Dermis blood vessel endothelial cell (primary cell): ENCODE results near the gene SPECC1. TPM values are rescaled to one million over a fixed set of nuclear protein-coding genes. Genes with fewer than 3 reads are reported as not detected.
"Not testable (repeated sequence)": the region's sequence is repeated elsewhere in the genome, so short reads cannot be mapped to it uniquely, and the experiment has no call there.

ENCODE experiments used
- DNase-seq: peaks from one replicate; pipeline ENCODE4 v3.0.0; 2010
- total RNA-seq: library from RNA; depleted of rRNA; stranded (reverse); fragments of >200 nt; gene quantifications from 2 replicates; pipeline ENCODE4 v1.2.3, GENCODE V29; 2014

Gene SPECC1
- total RNA-seq, 1 donor from 2014 or later: 3.1 TPM

DNA sequence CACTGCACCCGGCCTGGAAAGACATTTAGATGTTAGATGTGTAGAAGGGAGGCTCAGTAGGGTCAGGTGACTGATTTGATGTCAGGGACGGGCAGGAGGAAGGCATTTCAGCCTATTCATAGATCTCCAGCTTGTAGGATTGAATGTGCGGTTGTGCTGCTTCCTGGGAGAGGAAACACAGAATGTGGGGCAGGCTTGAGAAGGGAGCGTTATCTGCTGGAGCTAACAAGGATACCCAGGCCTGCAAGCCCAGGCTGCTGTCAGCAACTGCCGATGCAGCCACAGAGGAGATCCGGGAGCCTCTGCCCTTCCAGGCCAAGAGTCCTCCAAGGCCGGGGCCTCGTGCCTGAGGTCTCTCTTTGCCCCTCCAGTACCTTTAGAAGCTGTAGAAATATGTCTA lies 205.6 kb downstream of the SPECC1 start:
- DNase-seq: no peak

DNA sequence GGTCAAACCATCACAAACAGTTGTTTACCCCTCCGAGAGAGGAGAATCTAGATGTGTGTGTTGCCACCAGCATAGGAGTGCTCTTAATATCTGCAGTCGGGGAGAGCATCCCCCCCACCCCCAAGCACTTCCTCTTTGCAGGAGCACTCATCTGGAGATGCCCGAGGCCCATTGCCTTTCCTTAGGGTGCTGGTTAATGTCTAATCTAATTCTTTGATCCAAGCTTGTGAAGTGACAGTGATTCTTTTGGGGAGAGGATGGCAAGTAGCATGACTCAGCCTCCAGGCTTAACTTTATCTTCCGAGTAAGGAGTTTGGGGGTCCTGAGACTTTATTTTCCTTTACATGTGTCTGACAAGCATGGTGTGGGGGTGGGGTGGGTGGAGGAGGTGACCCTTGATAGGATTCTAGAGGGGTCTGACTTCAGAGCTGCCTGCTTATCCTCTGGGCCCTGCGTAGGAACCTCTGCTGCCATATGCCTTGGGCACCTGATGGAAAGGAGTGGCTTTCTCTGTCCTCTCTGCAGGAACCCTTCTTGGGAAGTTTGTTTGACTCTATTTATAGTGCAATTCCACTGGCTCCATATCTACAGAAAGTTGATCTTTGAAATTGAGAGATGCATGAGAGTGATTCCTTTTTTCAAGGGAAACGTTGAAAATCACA lies 207.1 kb downstream of the SPECC1 start:
- no peak for DNase-seq

DNA sequence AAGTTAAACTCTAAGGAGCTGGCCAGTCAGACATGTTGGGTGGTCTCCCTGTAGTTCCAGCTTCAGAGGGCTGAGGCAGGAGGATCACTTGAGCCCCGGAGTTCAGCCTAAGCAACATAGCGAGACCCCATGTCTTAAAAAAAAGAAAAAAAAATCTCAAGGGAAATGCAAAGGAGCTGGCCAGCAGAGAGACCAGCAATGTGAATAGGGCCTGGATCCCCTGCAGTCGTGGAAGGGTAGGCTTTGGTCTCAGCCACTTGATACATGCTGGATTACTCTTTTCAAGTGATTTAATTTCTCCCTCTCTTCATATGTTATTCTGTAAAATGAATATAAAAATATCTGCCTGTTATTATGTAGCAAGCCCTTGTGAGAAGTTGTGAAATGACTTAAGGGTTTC lies 207.7 kb downstream of the SPECC1 start:
- no peak for DNase-seq

DNA sequence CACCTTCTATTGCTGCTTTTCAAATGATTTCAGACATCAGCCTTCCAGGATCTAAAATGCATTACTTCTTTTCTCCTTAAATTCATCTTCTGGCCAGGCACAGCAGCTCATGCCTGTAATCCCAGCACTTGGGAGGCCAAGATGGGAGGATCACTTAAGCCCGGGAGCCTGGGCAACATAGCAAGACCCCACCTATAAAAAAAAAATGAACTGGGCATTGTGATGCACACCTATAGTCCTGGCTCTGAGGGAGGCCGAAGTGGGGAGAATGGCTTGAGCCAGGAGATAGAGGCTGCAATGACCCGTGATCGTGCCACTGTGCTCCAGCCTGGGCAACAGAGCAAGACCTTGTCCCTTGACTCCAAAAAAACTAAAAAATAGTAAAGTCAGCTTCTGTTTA lies 208.5 kb downstream of the SPECC1 start:
- DNase-seq: no peak

DNA sequence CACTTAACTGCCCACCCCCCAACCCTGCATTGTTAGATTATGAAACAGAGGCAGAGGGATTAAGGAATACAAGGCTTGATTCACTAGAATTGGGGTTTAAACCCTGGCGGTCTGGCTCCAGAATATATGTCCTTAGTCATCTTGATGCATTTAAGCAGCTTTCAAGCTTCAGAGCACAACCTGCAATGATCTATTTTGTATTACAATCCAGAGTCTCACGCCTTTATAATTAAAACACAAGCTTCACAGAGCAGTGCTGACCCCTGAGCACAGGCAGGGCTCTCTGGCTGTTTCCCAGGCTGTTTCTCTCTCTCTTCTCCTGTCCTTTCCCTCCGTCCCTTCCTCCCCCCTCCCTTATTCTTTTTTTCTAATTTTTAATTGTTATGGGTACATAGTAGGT lies 209.1 kb downstream of the SPECC1 start:
- DNase-seq: no peak

DNA sequence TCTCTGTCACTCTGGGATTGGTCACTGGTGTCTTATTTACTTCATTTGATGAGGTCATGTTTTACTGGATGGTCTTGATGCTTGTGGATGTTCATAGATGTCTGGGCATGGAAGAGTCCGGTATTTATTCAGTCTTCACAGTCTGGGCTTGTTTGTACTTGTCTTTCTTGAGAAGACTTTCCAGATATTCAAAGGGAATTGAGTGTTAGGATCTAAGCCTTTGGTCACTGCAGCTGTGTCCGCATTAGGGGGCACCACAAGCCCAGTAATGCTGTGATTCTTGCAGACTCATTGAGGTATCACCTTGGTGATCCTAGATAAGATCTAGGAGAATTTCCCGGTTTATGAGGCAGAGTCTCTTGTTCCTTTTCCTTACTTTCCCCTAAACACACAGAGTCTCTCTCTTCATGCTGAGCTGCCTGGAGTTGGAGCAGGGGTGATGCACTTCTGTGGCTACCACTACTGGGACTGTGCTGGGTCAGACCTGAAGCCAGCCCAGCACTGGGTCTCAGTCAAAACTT lies 214.7 kb downstream of the SPECC1 start:
- no peak for DNase-seq

DNA sequence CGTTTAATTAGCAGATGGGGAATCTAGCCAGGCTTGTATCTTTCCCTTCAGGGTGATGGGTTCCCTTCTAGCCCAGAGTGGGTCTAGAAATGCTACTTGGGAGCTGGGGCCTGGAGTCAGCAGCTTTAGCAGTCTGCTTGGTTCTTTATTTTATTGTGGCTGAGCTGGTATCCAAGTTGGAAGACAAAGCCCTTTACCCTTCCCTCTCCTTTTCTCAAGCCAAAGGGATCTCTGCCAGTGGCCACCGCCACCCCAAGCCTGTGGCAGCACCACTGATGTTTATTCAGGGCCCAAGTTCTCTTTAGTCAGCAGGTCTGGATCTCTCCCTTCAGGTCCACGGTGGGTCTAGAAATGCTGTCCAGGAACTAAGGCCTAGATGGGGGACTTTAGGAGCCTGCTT lies 215.2 kb downstream of the SPECC1 start:
- DNase-seq: no peak

DNA sequence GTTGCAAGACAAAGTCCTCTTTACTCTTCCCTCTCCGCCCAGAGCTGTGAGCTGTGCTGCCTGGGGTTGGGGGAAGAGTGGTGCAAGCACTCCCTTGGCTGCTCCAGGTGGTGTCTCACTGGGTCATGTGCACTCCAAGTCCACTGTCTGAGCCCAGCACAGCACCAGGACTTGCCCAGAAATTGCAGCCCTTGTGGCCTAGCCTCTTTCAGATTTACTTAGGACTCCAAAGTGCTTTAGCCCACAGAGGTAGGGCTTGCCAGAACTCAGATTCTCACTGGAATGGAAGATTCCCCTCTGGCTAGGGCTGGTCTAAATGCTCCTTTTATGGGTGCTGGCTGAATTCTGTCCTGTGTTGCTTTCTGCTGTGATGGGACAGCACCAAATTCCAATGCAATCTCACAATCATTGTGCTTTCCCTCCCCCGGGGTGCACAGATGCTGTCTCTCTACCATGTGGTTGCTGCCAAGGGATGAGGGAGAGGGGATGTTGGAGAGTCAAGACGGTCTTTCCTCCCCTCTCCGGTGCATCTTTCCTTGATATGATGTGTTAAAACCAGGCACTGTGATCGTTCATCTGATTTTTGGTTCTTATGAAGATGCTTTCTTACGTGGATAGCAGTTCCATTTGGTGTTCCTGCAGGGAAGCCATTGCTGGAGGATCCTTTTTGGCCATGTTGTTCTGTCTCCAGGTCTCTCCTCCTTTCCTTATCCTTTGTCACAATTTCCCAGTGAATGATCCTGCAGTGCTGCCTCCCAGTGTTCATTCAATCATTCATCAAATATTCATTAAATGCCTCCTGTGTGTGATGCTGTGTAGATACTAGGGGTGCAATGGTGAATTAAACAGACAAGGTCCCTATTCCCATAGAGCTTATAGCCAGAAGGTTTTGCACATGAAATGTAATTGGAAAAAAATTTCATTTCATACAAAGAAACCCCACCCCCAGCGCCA lies 216.3 kb downstream of the SPECC1 start:
- no peak for DNase-seq

DNA sequence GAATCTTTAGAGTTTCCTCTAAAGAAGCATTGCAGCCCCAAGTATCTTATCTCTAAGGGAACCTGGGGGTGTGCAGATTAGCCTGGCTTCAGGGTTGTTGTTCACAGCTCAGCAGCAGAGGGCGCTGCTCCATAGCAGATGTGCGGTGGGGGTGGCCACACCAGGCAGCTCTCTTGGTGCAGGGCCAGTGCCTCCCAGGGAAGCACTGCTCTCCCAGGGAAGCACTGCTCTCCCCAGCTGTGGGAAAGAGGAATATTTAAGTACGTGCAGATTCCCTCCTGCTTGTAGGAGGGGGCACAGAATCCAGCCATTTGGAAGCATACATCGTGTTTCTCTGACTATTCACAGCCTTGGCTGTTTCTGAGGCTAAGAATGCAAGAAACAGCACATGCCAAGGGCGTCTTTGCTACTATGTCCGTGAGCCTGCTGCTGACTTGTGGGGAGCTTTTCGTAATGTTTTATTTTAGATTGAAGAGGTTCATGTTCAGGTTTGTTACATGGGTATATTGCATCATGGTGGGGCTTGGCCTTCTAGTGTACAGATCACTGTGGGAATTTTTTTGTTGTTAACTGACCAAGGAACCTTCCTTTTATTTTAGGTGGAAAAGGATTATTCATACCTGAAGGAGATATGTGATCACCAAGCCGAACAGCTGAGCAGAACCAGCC lies 217.8 kb downstream of the SPECC1 start:
- peak; percentile 82 for DNase-seq

DNA sequence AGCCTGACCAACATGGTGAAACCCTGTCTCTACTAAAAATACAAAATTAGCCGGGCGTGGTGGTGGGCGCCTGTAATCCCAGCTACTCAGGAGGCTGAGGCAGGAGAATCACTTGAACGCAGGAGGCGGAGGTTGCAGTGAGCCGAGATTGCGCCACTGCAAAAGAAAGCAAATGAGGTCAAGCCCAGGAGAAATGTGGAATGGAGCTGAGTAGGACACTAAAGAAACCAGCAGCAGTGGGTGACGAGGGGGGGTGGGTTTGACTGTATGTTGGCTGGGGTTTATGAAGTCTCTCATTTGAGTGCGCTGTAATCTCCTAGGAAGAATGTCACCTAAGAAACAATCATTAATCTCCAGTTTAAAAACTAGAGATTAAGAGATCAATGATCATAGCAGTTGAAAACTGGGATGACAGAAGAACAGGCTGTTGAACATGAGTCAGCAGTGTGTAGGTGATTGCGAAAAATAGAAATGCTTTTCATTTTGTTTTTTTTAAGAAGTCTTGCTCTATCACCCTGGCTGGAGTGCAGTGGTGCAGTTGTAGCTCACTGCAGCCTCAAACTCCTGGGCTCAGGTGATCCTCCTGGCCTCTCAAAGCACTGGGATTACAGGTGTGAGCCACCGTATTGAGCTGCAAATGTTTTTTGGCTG lies 218.7 kb downstream of the SPECC1 start:
- DNase-seq: not testable (repeated sequence)

DNA sequence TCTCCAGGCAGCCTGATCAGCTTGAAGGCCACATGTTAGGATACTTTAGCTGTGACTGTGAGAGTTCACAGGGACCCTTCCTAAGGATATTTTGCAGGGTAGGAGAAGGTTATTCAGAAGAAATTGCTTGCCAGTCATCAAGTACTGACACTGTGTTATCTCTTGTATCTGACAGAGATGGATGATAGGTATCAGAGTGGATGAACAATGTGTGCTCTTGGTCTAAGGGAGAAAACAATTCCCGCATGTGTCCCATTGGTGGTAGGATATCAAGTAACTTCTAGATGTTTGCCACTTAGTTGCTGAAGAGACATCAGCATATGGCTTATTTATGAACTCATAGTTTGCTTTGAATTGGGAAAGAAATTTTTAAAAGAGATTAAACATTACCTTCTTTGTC lies 219.3 kb downstream of the SPECC1 start:
- no peak for DNase-seq

DNA sequence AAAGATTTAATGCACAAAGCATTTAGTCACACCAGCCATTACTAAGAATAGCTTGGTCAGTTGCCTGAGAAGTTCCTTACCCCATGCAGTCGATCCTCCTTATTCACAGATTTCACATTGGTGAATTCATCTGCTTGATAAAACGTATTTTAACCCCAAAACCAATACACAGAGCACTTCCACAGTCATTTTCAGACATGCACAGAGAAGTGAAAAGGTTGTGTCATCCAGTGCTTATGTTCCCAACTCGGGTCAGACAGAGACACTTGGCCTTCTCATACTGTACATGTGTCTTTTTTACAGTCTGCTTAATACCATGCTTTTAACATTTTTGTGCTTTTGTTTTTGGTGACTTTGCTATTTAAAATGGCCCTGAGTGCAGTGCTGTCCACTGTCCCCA lies 219.7 kb downstream of the SPECC1 start:
- no peak for DNase-seq

DNA sequence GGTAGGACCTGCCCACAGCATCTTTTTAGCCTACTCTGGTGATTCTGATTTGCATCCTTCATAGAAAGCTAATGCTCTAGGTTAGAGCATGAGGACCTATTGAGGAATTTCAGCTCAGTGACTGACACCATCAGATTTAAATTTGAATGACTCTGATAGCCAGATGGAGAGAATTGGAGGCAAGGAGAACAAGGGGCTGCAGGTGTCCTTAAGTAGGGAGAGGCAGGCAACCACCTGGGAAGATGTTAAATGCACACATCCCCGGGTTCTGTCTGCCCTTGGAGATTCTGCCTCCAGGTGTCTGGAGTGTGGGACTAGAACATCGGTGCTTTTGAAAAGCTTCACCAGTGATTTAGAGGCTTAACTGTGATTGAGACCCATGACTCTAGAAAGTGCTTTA lies 221.8 kb downstream of the SPECC1 start:
- no peak for DNase-seq

DNA sequence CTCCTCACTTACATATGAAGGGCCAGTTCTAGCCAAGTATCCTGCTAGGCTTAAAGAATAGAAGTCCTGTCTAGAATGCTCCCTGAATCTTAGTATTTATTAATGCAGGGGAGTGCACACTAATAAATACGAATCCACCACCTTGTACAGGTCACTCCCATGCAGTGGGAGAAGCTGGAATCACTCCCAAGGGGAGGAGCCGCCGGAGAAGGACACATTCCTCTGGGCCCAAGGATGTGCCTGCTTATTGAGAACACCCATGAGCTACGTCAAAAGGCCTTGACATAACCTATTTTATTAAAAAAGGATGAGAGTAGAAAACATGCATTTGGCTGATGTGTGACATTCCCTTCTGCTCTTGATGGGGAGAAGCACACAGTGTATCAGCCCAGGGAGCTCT lies 223.5 kb downstream of the SPECC1 start:
- DNase-seq: no peak

DNA sequence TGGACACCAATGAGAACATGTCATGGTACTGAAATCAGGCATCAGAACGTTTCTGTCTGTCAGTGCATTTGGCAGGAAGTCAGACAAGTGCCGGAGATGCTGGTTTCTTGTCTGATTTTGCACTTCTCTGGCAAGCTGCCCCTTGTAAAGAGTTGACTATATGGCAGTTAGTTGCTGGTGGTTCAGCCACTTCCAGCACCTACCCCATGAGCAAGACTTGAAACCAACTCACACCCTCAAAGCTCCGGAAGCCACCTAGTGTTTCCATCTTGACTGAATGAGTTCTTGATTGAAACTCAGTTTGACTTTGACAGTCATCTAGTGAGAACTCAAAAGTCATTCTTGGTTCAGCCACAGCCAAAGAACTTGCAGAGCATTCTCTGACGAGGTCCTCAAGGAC lies 225.1 kb downstream of the SPECC1 start:
- no peak for DNase-seq

DNA sequence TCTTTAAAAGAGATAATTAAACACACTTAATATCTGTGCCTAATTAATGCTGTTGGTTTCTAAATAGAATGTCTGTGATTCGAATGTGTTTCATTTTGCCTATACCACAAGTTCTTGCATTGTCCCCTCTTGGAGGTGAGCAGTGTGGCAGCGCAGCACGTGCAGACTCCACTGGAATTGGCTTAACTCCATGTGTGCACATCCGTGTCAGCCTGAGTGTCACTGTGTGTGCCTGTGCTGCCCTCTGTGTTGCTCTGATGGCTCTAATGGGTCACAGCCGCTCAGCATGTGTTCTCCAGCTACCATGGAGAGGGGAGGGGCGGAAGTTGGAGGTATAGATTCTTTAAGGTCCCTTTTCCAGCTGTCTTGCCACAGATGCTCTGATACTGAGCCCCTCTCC lies 226.6 kb downstream of the SPECC1 start:
- no peak for DNase-seq

DNA sequence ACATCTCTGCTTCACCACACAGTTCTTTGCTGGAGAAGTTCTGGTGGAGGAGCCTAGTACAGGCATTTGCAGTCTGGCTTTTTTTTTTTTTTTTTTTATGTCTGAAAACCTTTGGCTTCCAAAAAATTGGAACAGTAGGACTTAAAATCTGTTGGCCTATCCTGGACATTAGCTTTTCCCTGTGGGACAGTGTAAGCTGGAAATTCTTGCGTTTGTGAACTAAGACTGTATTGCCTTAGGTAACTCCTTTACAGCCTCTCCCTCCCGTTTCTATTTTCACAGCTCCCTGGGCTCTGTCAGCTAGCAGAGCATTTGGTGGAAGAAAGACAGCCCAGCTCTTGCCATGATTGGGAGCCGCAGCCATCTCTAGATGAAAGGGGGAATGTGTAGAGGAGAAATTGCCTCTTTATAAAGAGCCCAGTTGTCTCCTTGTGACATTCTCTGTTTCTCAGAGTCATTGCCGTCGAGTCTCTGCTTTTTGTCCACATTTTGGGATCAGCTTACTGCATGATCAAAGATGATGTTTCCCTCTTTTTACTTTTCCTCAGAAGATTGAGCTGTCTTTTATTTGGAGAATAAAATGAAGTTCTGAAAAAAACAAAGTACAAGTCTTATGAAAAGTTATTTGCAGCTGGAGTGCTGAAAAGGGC lies 227.5 kb downstream of the SPECC1 start:
- no peak for DNase-seq

DNA sequence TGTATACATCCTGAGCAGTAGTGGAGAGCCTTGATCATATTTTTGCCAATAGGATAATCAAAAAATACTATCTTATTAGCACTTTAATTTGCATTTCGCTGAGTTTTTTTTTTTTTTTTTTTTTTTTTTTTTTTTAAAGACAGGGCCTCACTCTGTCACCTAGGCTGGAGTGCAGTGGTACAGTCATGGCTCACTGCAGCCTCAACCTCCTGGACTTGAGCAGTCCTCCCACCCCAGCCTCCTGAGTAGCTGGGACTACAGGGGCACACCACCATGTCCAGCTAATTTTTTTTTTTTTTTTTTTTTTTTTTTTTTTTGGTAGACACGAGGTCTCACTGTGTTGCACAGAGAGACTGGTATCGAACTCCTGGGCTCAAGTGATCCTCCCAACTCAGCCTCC lies 230.6 kb downstream of the SPECC1 start:
- DNase-seq: not testable (repeated sequence)

DNA sequence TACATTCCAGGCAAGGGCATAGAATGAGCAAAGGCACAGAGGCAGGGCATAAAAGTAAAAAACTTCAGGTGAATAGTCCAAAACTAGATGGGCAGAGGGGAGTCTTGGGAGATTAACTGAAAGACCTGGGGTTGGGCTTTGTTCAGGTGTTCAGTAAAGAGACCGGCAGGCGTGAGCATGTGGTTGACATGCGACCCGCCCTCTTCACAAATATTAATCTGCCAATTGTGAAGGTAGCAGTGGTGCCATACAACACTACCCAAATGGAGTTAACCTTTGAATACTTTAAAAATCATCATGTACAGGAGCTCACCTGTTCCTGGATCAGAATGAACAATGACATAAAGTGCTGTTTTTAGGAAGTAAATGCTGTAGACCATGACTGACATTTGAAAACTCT lies 232.7 kb downstream of the SPECC1 start:
- no peak for DNase-seq

DNA sequence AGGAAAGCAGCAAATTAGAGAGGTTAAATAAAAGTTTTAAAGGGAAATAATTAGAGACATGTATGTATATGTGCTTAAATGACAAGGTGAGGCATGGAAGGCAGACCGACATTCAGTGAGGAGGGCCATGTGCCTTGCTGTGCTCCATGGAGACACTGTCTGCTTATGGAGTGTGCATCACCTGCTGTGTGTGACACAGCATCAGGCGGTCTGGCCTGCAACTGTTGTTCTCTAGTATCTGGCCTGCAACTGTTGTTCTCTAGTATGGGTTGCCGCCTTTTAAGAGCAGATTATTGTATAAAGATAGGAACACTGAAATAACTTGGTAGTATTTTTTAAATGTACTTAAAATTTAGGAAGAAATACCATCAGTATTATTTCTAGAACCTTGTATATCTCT lies 233.1 kb downstream of the SPECC1 start:
- DNase-seq: no peak

DNA sequence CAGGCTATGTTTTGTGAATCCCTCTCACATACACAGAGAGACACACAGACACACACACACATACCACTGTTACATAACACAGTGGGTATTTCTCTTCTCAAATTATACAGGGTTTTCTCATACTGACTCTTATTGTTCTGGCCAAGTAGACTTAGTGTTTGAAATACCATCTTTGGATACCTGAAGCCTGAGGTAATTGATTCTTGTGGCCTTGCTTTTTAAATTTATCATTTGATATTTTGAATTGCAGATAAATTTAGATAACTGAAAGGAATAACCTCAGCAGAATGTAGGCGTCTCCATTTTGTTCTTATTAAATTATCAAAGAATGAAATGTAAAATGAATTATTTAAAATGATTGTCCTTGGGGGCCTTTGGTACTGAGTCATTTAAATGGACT lies 234.4 kb downstream of the SPECC1 start:
- DNase-seq: no peak

DNA sequence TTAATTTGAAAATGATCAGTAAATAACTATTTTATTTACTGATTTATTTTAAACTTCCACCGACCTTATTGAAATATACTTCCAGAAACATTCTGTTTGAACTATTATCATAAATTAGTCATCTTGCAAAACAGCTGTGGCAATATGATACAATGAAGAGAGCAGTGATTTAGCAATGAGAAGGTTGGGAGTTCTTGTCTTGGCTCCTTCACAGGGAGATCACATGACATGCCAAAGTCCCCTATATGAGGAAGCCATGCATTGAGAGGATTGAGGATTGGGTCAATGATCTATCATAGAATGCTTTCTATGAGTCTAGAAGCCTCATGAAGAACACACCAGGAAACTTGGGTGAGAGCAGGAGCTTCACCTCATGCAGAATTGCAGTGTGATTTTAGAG lies 235.5 kb downstream of the SPECC1 start:
- no peak for DNase-seq
